GM20000 (cell line): ENCODE data around the gene KCNH2.

Experiments
- DNase-seq: peaks from one replicate; pipeline ENCODE4 v3.0.0; 2012; ENCODE audit warnings: low spot score
- TF ChIP-seq, protein P1 (sequence below): IDR thresholded peaks from 2 replicates; pipeline ENCODE4 v1.5.1; 2012; ENCODE audit warnings: mild to moderate bottlenecking, control low read depth; ENCODE audit errors: extremely low read depth, missing control alignments

The KCNH2 gene

GRCh38 chr7:150942001-150942590 is 36.0 kb downstream of the KCNH2 start:
- TF ChIP-seq, protein P1, sequence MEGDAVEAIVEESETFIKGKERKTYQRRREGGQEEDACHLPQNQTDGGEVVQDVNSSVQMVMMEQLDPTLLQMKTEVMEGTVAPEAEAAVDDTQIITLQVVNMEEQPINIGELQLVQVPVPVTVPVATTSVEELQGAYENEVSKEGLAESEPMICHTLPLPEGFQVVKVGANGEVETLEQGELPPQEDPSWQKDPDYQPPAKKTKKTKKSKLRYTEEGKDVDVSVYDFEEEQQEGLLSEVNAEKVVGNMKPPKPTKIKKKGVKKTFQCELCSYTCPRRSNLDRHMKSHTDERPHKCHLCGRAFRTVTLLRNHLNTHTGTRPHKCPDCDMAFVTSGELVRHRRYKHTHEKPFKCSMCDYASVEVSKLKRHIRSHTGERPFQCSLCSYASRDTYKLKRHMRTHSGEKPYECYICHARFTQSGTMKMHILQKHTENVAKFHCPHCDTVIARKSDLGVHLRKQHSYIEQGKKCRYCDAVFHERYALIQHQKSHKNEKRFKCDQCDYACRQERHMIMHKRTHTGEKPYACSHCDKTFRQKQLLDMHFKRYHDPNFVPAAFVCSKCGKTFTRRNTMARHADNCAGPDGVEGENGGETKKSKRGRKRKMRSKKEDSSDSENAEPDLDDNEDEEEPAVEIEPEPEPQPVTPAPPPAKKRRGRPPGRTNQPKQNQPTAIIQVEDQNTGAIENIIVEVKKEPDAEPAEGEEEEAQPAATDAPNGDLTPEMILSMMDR = no peak
- no peak for DNase-seq

- TF ChIP-seq, protein P1 = no peak
- DNase-seq = no peak
Observed at GRCh38 chr7:150941351-150942000, 36.6 kb downstream of the KCNH2 start.

GRCh38 chr7:150940431-150941102 is 37.6 kb downstream of the KCNH2 start:
- TF ChIP-seq, protein P1 = no peak
- no peak for DNase-seq

GRCh38 chr7:150939466-150939865 is 38.7 kb downstream of the KCNH2 start:
- no peak for DNase-seq

DNA sequence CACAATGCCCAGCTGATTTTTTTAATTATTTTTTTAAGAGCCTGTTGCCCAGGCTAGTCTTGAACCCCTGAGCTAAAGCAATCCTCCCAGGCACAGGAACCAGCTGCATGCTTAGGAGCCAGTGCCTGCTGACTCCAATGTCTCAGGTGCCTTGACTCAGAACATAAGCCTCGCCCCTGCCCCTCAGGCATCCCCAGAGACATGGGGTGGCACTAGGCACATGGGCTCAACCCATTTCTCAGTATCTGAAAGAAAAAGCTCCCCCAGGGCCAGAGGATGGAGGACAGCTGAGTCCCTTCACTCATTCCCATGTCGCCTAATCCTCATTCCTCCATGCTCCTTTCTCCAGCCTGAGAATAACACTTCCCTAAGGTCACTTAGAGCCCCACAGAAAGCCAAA is 39.1 kb downstream of the KCNH2 start:
- no peak for DNase-seq
- TF ChIP-seq, protein P1 = no peak

More at GRCh38 chr7:150939466-150939865, 38.7 kb downstream of the KCNH2 start:
- TF ChIP-seq, protein P1 = no peak

DNA sequence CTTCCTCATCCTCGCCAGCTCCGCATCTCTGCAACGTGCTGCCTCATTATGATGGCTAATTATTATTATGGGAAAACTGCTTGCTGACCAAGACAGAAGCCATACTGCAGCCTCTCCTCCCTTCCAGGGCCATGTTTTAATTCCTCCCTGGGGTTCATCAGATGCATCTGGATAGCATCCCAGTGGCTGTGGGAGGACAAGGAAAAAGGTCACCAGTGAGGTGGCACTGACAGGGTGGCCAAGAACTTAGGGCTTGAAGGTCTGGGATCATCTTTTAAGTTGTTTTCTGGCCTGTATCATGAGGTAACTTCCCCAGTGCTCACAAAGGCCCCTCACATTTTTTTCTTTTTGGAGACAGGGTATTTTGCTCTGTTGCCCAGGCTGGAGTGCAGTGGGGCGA is 39.6 kb downstream of the KCNH2 start:
- DNase-seq = no peak

More for the DNA sequence above, 39.6 kb downstream of the KCNH2 start:
- TF ChIP-seq, protein P1 = no peak
